H54 (cell line): ENCODE data around the gene GSE1.
"Not testable (repeated sequence)": the region's sequence is repeated elsewhere in the genome, so short reads cannot be mapped to it uniquely, and the experiment has no call there.

ENCODE experiments used
- DNase-seq: peaks from one replicate; pipeline ENCODE4 v3.0.0; 2011; ENCODE audit warnings: low spot score, mixed read lengths; ENCODE audit not compliant: insufficient read length
- FAIRE-seq: peaks from 3 replicates; lab custom pipeline; 2011; peaks lifted over from hg19 to GRCh38; lab: Jason Lieb, UNC
- POLR2A ChIP-seq: IDR thresholded peaks from 2 replicates; pipeline ENCODE4 v1.6.1; 2011; ENCODE audit warnings: low read depth, mild to moderate bottlenecking, low read length

The GSE1 gene

GRCh38 chr16:85591381-85591780 lies 21.7 kb upstream of the GSE1 start:
- TF ChIP-seq POLR2A, result no peak
- no peak for DNase-seq
- FAIRE-seq, result no peak

- not testable (repeated sequence) for DNase-seq, FAIRE-seq
Observed at GRCh38 chr16:85592277-85592676, 20.8 kb upstream of the GSE1 start.

DNA sequence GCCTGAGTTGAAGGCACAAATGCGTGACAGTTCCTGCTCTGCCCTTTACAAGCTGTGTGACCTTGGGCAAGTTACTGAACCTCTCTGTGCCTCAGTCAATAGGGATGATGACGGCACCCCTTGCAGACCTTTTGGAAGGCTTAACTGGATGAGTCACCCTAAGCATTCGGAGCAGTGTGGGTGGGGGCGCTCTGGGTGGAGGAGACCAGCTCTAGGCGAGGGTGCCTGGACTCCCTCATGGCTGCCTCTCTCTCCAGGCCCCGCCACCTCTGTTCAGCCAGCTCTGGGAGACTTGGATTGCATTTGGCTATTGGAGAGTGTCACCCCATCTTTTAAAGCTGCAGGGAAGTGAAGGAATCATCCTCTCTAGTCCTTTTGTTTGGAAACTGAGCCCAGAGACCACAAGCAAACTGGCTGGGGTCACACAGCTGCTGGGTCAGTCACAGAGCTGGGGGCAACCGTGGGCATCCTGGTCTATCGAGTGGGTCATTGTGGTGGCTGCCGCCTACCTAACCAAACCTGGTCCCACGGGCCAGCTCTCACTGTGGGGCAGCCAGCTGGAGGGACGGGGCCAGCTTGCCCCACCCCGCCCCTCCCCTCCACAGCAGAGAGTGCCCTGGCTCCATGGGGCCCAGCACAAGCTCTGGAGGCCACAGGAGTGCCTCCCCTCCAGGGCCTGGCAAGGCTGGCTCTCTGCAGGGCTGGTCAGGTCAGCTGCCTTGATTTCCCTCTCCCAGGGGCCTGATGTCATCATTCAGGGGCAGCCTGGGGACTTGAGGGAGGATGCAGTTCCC lies 20.2 kb upstream of the GSE1 start:
- DNase-seq, result no peak
- TF ChIP-seq POLR2A, result no peak
- no peak for FAIRE-seq

- FAIRE-seq (no peak), DNase-seq (no peak)
- no peak for TF ChIP-seq POLR2A
Observed at GRCh38 chr16:85593494-85594221, 19.5 kb upstream of the GSE1 start.

- DNase-seq, result no peak
Observed at GRCh38 chr16:85594273-85594977, 18.7 kb upstream of the GSE1 start.

GRCh38 chr16:85594978-85595661 lies 18.0 kb upstream of the GSE1 start:
- TF ChIP-seq POLR2A, result no peak
- FAIRE-seq, result no peak
- DNase-seq, result no peak

More at GRCh38 chr16:85594273-85594977, 18.7 kb upstream of the GSE1 start:
- FAIRE-seq, result no peak
- no peak for TF ChIP-seq POLR2A

- FAIRE-seq, result no peak
- TF ChIP-seq POLR2A, result no peak
- no peak for DNase-seq
Observed at GRCh38 chr16:85595812-85596502, 17.2 kb upstream of the GSE1 start.

DNA sequence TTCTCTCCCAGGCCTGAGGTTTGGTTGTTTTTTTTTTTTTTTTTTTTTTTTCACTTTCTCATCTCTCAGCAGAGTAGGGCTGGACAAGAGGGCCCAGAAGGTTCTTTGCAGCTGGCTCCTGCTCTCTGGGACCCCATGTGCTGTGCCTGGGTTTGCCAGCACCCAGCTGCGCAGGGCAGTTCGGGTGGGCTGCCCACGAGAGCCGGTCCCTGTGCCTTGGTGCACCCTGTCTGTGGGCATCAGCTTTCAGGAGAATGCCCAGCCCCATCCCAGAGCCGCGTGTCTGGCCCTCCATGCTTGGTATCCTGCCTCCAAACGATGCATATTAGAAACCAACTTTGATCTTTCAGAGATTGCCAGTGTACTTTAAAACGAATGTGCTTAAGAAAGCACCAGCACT lies 15.0 kb upstream of the GSE1 start:
- no peak for TF ChIP-seq POLR2A
- FAIRE-seq, result no peak
- DNase-seq, result no peak

- no peak for FAIRE-seq
- TF ChIP-seq POLR2A, result no peak
- DNase-seq, result no peak
Observed at GRCh38 chr16:85600078-85600477, 13.0 kb upstream of the GSE1 start.

- no peak for TF ChIP-seq POLR2A
- no peak for FAIRE-seq
- DNase-seq, result no peak
Observed at GRCh38 chr16:85600530-85601271, 12.4 kb upstream of the GSE1 start.

DNA sequence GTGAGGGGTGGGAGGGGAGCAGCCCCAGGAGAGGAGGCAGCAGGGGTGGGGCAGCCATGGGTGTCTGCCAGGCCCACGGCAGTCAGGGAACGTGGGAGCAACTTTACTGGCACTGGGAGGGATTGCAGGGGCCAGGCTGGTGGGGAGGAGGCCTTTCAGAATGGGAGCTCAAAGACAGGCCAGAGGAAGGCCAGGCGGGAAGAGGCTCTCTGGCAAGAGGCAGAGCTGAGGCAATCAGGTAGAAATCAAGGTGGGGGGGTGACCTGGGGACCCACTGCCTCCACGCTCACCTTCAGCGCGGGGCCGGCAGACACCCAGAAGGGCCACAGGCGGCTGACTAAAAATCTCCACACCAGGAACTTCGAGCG lies 11.9 kb upstream of the GSE1 start:
- TF ChIP-seq POLR2A, result no peak
- DNase-seq (no peak), FAIRE-seq (no peak)

GRCh38 chr16:85601730-85602401 lies 11.3 kb upstream of the GSE1 start:
- DNase-seq, result no peak
- no peak for TF ChIP-seq POLR2A
- FAIRE-seq, result no peak
